ENCODE data around the gene NBEA.

GRCh38 chr13:35107535-35107934 is 165.5 kb downstream of the NBEA start:
- TF ChIP-seq CTCF (IDR thresholded peaks at IDR 0.05) (no peak), POLR2A (IDR thresholded peaks at IDR 0.05) (no peak)

Data from stomach (tissue), 4 donors.